Cerebellar cortex (tissue), 1 donor: ENCODE results near the gene BIRC3.
"Not testable (repeated sequence)": the region's sequence is repeated elsewhere in the genome, so short reads cannot be mapped to it uniquely, and the experiment has no call there.

ENCODE experiments used
- DNase-seq: peaks from one replicate; pipeline ENCODE4 v3.0.0-alpha.2; 2015; ENCODE audit warnings: low spot score

Gene BIRC3

GRCh38 chr11:102295045-102295444, 22.2 kb upstream of the BIRC3 start:
- no peak for DNase-seq

GRCh38 chr11:102296757-102297156, 20.5 kb upstream of the BIRC3 start:
- not testable (repeated sequence) for DNase-seq

GRCh38 chr11:102300837-102301236, 16.4 kb upstream of the BIRC3 start:
- not testable (repeated sequence) for DNase-seq

- no peak for DNase-seq
These were observed 15.0 kb upstream of the BIRC3 start for GRCh38 chr11:102302241-102302640.

GRCh38 chr11:102304686-102305085, 12.6 kb upstream of the BIRC3 start:
- DNase-seq: no peak

- no peak for DNase-seq
These were observed 11.8 kb upstream of the BIRC3 start for GRCh38 chr11:102305352-102306047.

GRCh38 chr11:102306048-102306597, 11.2 kb upstream of the BIRC3 start:
- no peak for DNase-seq

- no peak for DNase-seq
These were observed 10.2 kb upstream of the BIRC3 start for GRCh38 chr11:102306817-102307726.

GRCh38 chr11:102307727-102308038, 9.6 kb upstream of the BIRC3 start:
- no peak for DNase-seq

GRCh38 chr11:102309621-102310541, 7.4 kb upstream of the BIRC3 start:
- no peak for DNase-seq

- DNase-seq: no peak
These were observed 4.6 kb upstream of the BIRC3 start for GRCh38 chr11:102312667-102313066.

- DNase-seq: no peak
These were observed 3.9 kb upstream of the BIRC3 start for GRCh38 chr11:102313238-102313940.

- no peak for DNase-seq
These were observed 2.5 kb upstream of the BIRC3 start for GRCh38 chr11:102314784-102315183.

GRCh38 chr11:102316346-102316904, 859 bp upstream of the BIRC3 start:
- DNase-seq: no peak

- DNase-seq: no peak
These were observed 452 bp downstream of the BIRC3 start for GRCh38 chr11:102317768-102318103.

- no peak for DNase-seq
These were observed 1.2 kb downstream of the BIRC3 start for GRCh38 chr11:102318469-102318868.

GRCh38 chr11:102319544-102319943, 2.3 kb downstream of the BIRC3 start:
- DNase-seq: no peak

- DNase-seq: no peak
These were observed 2.9 kb downstream of the BIRC3 start for GRCh38 chr11:102320188-102320587.

- DNase-seq: no peak
These were observed 3.4 kb downstream of the BIRC3 start for GRCh38 chr11:102320679-102321078.

GRCh38 chr11:102322560-102322959, 5.3 kb downstream of the BIRC3 start:
- no peak for DNase-seq
